Endothelial cell of umbilical vein (primary cell): ENCODE measurements around the gene SLC23A3. TPM values are rescaled to one million over a fixed set of nuclear protein-coding genes. Genes with fewer than 3 reads are reported as not detected.

Source experiments
- BruUV-seq: library from RNA; stranded (reverse); fragments of 400-500 nt; replicated peaks from 2 replicates; lab custom pipeline; 2021; lab: Mats Ljungman, UMichigan
- CTCF ChIA-PET: fragments of 300-600, 350-600 bp; sonication (Branson Sonifier 250); formaldehyde crosslinking; loops from one replicate; lab custom pipeline; 2021; ENCODE audit warnings: antibody characterized with exemption, inconsistent platforms; lab: Charles Lee
- POLR2A ChIA-PET: fragments of 300-600, 350-600 bp; sonication (Branson Sonifier 250); formaldehyde crosslinking; loops from one replicate; lab custom pipeline; 2021; ENCODE audit warnings: antibody characterized with exemption, inconsistent platforms; lab: Charles Lee
- DNase-seq: peaks from one replicate; pipeline ENCODE4 v3.0.0-alpha.2; 2011; ENCODE audit warnings: low read depth, low spot score
- FAIRE-seq: peaks from 2 replicates; lab custom pipeline; 2011; peaks lifted over from hg19 to GRCh38; lab: Jason Lieb, UNC
- H2AFZ ChIP-seq: 2 replicates; pipeline ENCODE4 v1.6.0; 2012; ENCODE audit warnings: low read depth, low read length, control low read depth, inconsistent platforms
- H3K27ac ChIP-seq: 2 replicates; pipeline ENCODE4 v1.5.1; 2011; ENCODE audit warnings: low read depth, mild to moderate bottlenecking, control low read depth, low read length, moderate library complexity; ENCODE audit not compliant: insufficient read depth
- H3K27me3 ChIP-seq, 2 experiments: 2 replicates each; pipeline versions ENCODE4 v1.6.0 to v1.6.1; 2011; ENCODE audit warnings: low read length in 2 of 2, mixed read lengths in 1 of 2; ENCODE audit not compliant: control insufficient read depth in 2 of 2, insufficient read depth in 2 of 2
- H3K36me3 ChIP-seq, 2 experiments: 2 replicates in 1 of 2; 3 replicates in 1 of 2; pipeline ENCODE4 v1.5.1; 2011; ENCODE audit warnings: low read length in 2 of 2, mild to moderate bottlenecking in 1 of 2, moderate library complexity in 1 of 2; ENCODE audit not compliant: control insufficient read depth in 2 of 2, insufficient read depth in 2 of 2; ENCODE audit errors: extremely low read depth in 1 of 2
- H3K4me1 ChIP-seq: 3 replicates; pipeline ENCODE4 v1.5.1; 2011; ENCODE audit warnings: mild to moderate bottlenecking, low read length; ENCODE audit not compliant: control insufficient read depth, insufficient read depth; ENCODE audit errors: extremely low read depth
- H3K4me2 ChIP-seq: 2 replicates; pipeline ENCODE4 v1.6.1; 2011; ENCODE audit warnings: low read length, control low read depth, mixed read lengths; ENCODE audit not compliant: insufficient read depth
- H3K4me3 ChIP-seq, 3 experiments: fragments of 200-600 bp in 1 of 3; sonication (generic), shearing (Covaris generic) in 1 of 3; replicated peaks in 1 of 3; 2 replicates each; pipeline ENCODE4 v1.5.1; 2011 to 2016; ENCODE audit warnings: control low read depth in 3 of 3, low read length in 3 of 3, mild to moderate bottlenecking in 2 of 3, inconsistent platforms in 1 of 3, low read depth in 1 of 3, moderate library complexity in 1 of 3; ENCODE audit not compliant: insufficient read depth in 1 of 3
- H3K79me2 ChIP-seq: 2 replicates; pipeline ENCODE4 v1.6.0; 2012; ENCODE audit warnings: low read length, inconsistent platforms; ENCODE audit not compliant: control insufficient read depth, insufficient read depth
- H3K9ac ChIP-seq: replicated peaks from 2 replicates; pipeline ENCODE3; 2011; ENCODE audit warnings: low read length, control low read depth; ENCODE audit not compliant: insufficient read depth; ENCODE audit errors: extremely low read depth
- H3K9me1 ChIP-seq: replicated peaks from 3 replicates; pipeline ENCODE4 v1.6.0; 2011; ENCODE audit warnings: mild to moderate bottlenecking, low read length; ENCODE audit not compliant: control insufficient read depth, insufficient read depth; ENCODE audit errors: extremely low read depth
- H3K9me3 ChIP-seq: replicated peaks from 2 replicates; pipeline ENCODE4 v1.5.1; 2012; ENCODE audit warnings: low read length, inconsistent platforms; ENCODE audit not compliant: control insufficient read depth, insufficient read depth
- H4K20me1 ChIP-seq: replicated peaks from 2 replicates; pipeline ENCODE3; 2011; ENCODE audit warnings: mild to moderate bottlenecking, low read length; ENCODE audit not compliant: control insufficient read depth, insufficient read depth; ENCODE audit errors: extremely low read depth
- EZH2 ChIP-seq: IDR thresholded peaks from 2 replicates; pipeline ENCODE4 v1.6.1; 2012; ENCODE audit warnings: borderline replicate concordance, low read depth, mild to moderate bottlenecking, moderate library complexity, low read length, inconsistent platforms; ENCODE audit not compliant: severe bottlenecking
- FOS ChIP-seq: IDR thresholded peaks from 2 replicates; pipeline ENCODE4 v1.6.1; 2011; ENCODE audit warnings: mild to moderate bottlenecking, low read length, moderate library complexity, borderline replicate concordance; ENCODE audit not compliant: insufficient read depth
- GATA2 ChIP-seq: IDR thresholded peaks from 2 replicates; pipeline ENCODE4 v1.7.0; 2011; ENCODE audit warnings: low read depth, mild to moderate bottlenecking, moderate library complexity, mixed read lengths, low read length; ENCODE audit not compliant: insufficient read length, insufficient read depth
- JUN ChIP-seq: IDR thresholded peaks from 2 replicates; pipeline ENCODE4 v1.6.1; 2011; ENCODE audit warnings: borderline replicate concordance, low read depth; ENCODE audit not compliant: insufficient read length, insufficient read depth
- MYC ChIP-seq: IDR thresholded peaks from one replicate; pipeline ENCODE4 v1.6.1; 2011; ENCODE audit warnings: mild to moderate bottlenecking, low read depth, low read length
- POLR2A ChIP-seq: IDR thresholded peaks from 2 replicates; pipeline ENCODE4 v1.6.1; 2012; ENCODE audit warnings: low read depth, mild to moderate bottlenecking, control low read depth, low read length
- POLR2AphosphoS5 ChIP-seq: IDR thresholded peaks from 2 replicates; pipeline ENCODE4 v1.6.1; 2012; ENCODE audit warnings: low read depth, mild to moderate bottlenecking, control low read depth, low read length, moderate library complexity; ENCODE audit not compliant: insufficient read depth
- dilution Hi-C: fragments of 300-500 bp; cut with MboI; formaldehyde crosslinking; loops from one replicate; pipeline ENCODE4 v1.15.0; 2019; ENCODE audit warnings: low sequenced_read_pairs; ENCODE audit not compliant: extremely low pct_ligation_motif_present
- intact Hi-C: fragments of 100-400 bp; cut with micrococcal nuclease; formaldehyde crosslinking; loops from one replicate; pipeline ENCODE4 v1.10.0; 2022
- polyA plus RNA-seq, 4 experiments: library from polyadenylated mRNA; depleted of rRNA in 3 of 4; stranded (reverse) in 3 of 4; unstranded in 1 of 4; fragments of >200 nt; gene quantifications; 2 replicates each; pipeline versions ENCODE4 v1.2.1 to v1.2.3, GENCODE V29; 2011 to 2012; ENCODE audit warnings: missing spikeins in 1 of 4
- total RNA-seq: library from RNA; stranded (reverse); gene quantifications from 2 replicates; pipeline ENCODE4 v1.2.3, GENCODE V29; 2021
- TF ChIP-seq, protein P1 (sequence below): IDR thresholded peaks from 2 replicates; pipeline ENCODE4 v1.6.1; 2011; ENCODE audit not compliant: insufficient read depth, insufficient read length
- TF ChIP-seq, protein P2 (sequence below), 2 donors: IDR thresholded peaks; 1 replicate in 1 of 2; 2 replicates in 1 of 2; pipeline ENCODE4 v1.5.1; 2011; ENCODE audit warnings: low read length in 2 of 2, mild to moderate bottlenecking in 2 of 2, moderate library complexity in 2 of 2, control low read depth in 1 of 2, inconsistent platforms in 1 of 2, low read depth in 1 of 2; ENCODE audit not compliant: insufficient read depth in 1 of 2; ENCODE audit errors: extremely low read depth in 1 of 2

SLC23A3 gene
- total and polyA plus RNA-seq, 2 donors (not counting 3 experiments of a cell fraction or from before 2014, with no cell fraction given) = 2.7 to 7.1 TPM

DNA sequence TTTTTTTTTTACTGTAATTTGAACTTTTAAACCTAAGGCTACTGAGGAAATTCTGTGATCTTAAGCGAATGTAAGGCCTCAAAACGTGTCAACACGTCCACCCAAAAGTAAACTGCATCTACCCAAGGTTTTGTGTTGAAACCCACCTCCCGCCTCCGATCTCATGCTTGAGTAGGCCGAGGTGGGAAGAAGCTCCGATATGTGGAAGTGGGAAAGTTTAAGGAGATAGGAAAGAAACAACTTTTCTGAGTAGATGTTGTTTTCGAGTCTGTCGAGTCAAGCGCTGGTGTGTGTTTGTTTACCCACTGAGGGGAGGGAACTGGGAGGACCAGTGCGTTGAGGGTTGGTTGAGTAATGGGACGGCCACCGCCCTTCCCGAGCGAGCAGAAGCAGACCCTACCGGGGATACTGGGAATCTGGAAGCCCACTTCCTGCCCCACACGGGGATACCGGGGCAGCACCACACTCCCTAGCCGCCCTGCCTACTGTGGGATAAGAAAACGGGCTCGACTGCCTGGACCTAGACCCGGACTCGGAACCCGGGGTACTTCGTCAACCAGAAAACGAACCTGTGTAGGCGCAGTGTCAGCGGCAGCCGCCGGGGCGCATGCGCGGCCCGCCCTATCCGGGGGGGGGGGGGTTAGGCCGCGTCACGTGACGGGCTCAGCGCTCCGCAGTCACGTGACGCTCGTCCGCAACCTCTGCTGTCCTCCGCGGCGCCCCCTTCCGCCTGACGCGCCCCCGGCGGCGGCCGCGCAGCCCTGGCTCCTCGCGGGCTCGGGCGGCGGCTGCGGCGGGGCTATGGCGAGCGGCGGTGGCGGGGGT lies 7.9 kb upstream of the SLC23A3 start, which contains the start of gene RETREG2:
Gene RETREG2, plus strand, starts transcription at position 724 of the 825 bp plus-strand sequence. Its CDS starts 78 bp downstream, at position 802.
- CTCF ChIA-PET = interaction anchor here (2.8 to 3.4 kb wide), 3 partner anchors 23 to 117 kb away, joined by 9 to 18 read pairs (median 14); partner anchors contain the start of gene ZFAND2B

More for the DNA sequence above, 7.9 kb upstream of the SLC23A3 start, which contains the start of gene RETREG2:
- peaks cover 15 to 38% of the 10 kb centered on the region in 2 experiments for H3K36me3 ChIP-seq
- FAIRE-seq (peak; percentile 87), DNase-seq (peak; percentile 93)
- no peaks in the 10 kb centered on the region for H3K27me3 ChIP-seq
- H3K4me3 ChIP-seq = peak within 1 kb of the TSS; percentile 44 to 81 (median 67)
- peak within 1 kb of the TSS; percentile 62 for H3K27ac ChIP-seq
- H2AFZ ChIP-seq = peak within 1 kb of the TSS; percentile 88
- intact Hi-C loops = loop anchor here (1.0 to 5.0 kb wide), 9 partner anchors 17 to 610 kb away; partner anchors contain the start of genes ABCB6, ANKZF1, ATG9A and CNOT9
- POLR2A ChIA-PET = no interaction called here
- BruUV-seq = TSS peak; percentile 78
- peaks cover 22% of the 10 kb centered on the region for H3K79me2 ChIP-seq
- peak within 1 kb of the TSS; percentile 95 for H3K4me2 ChIP-seq
- no peaks in the 10 kb centered on the region for H3K9me3 ChIP-seq
- TF ChIP-seq JUN (no peak), GATA2 (no peak), MYC (no peak), POLR2A (peak; percentile 97), POLR2AphosphoS5 (peak; percentile 98), EZH2 (no peak), FOS (peak; percentile 63)
- TF ChIP-seq, protein P1, sequence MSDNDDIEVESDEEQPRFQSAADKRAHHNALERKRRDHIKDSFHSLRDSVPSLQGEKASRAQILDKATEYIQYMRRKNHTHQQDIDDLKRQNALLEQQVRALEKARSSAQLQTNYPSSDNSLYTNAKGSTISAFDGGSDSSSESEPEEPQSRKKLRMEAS = peak; percentile 89
- TF ChIP-seq, protein P2, sequence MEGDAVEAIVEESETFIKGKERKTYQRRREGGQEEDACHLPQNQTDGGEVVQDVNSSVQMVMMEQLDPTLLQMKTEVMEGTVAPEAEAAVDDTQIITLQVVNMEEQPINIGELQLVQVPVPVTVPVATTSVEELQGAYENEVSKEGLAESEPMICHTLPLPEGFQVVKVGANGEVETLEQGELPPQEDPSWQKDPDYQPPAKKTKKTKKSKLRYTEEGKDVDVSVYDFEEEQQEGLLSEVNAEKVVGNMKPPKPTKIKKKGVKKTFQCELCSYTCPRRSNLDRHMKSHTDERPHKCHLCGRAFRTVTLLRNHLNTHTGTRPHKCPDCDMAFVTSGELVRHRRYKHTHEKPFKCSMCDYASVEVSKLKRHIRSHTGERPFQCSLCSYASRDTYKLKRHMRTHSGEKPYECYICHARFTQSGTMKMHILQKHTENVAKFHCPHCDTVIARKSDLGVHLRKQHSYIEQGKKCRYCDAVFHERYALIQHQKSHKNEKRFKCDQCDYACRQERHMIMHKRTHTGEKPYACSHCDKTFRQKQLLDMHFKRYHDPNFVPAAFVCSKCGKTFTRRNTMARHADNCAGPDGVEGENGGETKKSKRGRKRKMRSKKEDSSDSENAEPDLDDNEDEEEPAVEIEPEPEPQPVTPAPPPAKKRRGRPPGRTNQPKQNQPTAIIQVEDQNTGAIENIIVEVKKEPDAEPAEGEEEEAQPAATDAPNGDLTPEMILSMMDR (IDR thresholded peaks at IDR 0.05; ENCODE audit: extremely low read depth in 1 of 2, insufficient read depth in 1 of 2, low read depth in 1 of 2, low read length in 2 of 2) = peak in 1 of 2 donors; percentile 25
- H4K20me1 ChIP-seq = no peaks in the 10 kb centered on the region
- H3K9me1 ChIP-seq = no peaks in the 10 kb centered on the region
- dilution Hi-C loops = no loop called here
- peaks cover 18% of the 10 kb centered on the region for H3K4me1 ChIP-seq
- H3K9ac ChIP-seq = peak within 1 kb of the TSS; percentile 81
